Fibroblast of villous mesenchyme (primary cell): ENCODE measurements around the gene CCNT1. TPM values are rescaled to one million over a fixed set of nuclear protein-coding genes. Genes with fewer than 3 reads are reported as not detected.
"Not testable (repeated sequence)": the region's sequence is repeated elsewhere in the genome, so short reads cannot be mapped to it uniquely, and the experiment has no call there.

Source experiments
- DNase-seq: peaks from one replicate; pipeline ENCODE4 v3.0.0-alpha.2; 2010; ENCODE audit warnings: low read depth
- H3K4me3 ChIP-seq: 2 replicates; pipeline ENCODE4 v1.5.1; 2011; ENCODE audit warnings: low read depth, mild to moderate bottlenecking, low read length
- total RNA-seq: library from RNA; depleted of rRNA; stranded (reverse); fragments of >200 nt; gene quantifications from 2 replicates; pipeline ENCODE4 v1.2.3, GENCODE V29; 2012
- TF ChIP-seq, protein P1 (sequence below): IDR thresholded peaks from 2 replicates; pipeline ENCODE4 v1.5.1; 2012; ENCODE audit warnings: low read depth, mild to moderate bottlenecking, low read length; ENCODE audit not compliant: insufficient read depth

CCNT1 gene
- total RNA-seq, 1 donor = 46.6 TPM

DNA sequence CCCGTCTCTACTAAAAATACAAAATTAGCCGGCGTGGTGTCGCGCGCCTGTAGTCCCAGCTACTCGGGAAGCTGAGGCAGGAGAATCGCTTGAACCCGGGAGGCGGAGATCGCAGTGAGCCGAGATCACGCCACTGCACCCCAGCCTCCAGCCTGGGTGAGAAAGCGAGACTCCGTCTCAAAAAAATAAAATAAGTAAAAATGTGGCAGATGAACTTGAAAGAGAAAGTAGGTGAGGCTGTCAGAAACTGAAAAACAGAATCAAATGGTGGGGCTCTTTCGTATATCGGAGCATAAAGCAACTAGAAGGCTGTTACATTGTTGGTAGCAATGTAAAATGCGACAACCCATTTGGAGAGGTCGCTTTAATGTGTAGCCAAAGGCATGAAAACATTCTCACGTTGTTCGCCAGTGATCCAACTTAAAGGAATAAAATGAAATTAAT lies 767 bp upstream of the CCNT1 start:
- TF ChIP-seq, protein P1, sequence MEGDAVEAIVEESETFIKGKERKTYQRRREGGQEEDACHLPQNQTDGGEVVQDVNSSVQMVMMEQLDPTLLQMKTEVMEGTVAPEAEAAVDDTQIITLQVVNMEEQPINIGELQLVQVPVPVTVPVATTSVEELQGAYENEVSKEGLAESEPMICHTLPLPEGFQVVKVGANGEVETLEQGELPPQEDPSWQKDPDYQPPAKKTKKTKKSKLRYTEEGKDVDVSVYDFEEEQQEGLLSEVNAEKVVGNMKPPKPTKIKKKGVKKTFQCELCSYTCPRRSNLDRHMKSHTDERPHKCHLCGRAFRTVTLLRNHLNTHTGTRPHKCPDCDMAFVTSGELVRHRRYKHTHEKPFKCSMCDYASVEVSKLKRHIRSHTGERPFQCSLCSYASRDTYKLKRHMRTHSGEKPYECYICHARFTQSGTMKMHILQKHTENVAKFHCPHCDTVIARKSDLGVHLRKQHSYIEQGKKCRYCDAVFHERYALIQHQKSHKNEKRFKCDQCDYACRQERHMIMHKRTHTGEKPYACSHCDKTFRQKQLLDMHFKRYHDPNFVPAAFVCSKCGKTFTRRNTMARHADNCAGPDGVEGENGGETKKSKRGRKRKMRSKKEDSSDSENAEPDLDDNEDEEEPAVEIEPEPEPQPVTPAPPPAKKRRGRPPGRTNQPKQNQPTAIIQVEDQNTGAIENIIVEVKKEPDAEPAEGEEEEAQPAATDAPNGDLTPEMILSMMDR = no peak
- H3K4me3 ChIP-seq = peak overlapping the region; percentile 77
- DNase-seq = peak; percentile 16

DNA sequence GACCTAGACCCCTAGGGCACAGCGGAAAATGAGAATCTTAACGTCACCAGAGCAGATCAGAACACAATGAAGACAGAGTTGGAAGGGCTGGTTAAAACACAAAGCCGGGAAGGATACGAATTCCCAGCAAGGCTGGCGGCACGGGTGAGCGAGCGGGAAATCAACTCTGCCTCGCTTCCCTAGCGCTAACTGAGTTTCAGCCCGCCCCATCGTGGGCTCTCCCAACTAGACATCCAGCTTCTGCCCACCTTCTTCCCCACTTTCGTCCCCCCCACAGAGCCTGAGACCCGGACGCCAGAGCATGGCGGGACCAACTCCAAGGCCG lies 377 bp downstream of the CCNT1 start:
- TF ChIP-seq, protein P1 = no peak
- H3K4me3 ChIP-seq = peak overlapping the region; percentile 77
- DNase-seq = no peak

DNA sequence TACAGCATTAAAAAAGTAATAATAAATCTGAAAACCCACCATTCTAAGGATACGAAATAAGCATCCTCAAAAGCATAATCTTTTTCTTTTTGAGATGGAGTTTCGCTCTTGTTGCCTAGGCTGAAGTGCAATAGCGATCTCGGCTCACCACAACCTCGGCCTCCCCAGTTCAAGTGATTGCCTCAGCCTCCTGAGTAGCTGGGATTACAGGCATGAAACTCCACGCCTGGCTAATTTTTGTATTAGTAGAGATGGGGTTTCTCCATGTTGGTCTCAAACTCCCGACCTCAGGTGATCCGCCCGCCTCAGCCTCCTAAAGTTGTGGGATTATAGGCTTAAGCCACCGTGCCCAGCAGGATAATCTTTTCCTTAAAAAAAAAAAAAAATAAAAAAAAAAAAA lies 4.3 kb downstream of the CCNT1 start:
- no peak overlapping the region for H3K4me3 ChIP-seq
- no peak for DNase-seq
- TF ChIP-seq, protein P1 = no peak

DNA sequence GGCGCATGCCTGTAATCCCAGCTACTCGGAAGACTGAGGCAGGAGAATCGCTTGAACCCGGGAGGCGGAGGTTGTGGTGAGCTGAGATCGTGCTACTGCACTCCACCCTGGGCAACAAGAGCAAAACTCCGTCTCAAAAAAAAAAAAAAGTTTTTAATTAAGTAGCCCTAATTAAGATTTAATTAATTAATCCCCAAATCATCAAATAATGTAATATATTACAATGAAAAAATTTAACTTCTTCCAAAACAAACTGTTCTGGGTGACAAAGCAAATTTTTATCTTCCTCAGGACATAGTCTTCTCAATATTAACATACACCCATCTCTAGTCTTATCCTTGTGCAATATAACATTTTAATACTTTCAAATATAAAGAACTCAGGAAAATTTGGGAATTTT lies 17.7 kb downstream of the CCNT1 start:
- not testable (repeated sequence) for DNase-seq, H3K4me3 ChIP-seq

DNA sequence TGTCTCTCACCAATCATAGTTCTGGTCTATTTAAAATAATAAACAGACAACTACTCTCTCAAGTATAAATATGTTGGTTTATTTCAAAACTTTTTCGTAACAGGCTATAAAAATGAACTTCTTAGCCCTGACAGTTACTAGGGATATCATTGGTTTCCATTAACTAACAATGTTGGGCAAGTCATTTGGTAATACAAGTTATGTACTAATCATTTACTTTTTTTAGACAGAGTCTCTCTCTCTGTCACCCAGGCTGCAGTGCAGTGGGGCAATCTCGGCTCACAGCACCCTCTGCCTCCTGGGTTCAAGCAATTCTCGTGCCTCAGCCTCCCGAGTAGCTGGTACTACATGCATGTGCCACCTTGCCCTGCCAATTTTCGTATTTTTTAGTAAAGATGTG lies 19.9 kb downstream of the CCNT1 start:
- TF ChIP-seq, protein P1 = no peak
- DNase-seq = no peak
- no peak overlapping the region for H3K4me3 ChIP-seq

DNA sequence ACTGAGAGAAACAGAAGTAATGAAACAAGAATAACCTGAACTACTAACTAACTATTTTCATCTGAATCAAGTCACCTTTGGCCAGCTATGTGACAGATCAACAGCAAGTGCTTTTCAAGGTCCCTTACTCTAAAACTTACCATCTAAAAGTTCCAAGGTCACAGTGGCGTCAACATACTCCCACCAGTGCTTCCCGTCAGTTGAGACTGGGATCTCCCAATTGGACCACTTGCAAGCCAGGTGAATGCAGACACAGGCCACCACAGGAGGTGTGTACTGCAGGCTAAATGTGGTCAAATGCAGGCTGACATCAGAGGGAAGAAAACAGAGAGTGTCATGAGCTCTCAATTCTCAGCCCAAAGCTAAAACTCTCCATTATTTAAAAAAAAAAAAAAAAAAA lies 20.6 kb downstream of the CCNT1 start:
- TF ChIP-seq, protein P1 = no peak
- DNase-seq = no peak
- H3K4me3 ChIP-seq = no peak overlapping the region

DNA sequence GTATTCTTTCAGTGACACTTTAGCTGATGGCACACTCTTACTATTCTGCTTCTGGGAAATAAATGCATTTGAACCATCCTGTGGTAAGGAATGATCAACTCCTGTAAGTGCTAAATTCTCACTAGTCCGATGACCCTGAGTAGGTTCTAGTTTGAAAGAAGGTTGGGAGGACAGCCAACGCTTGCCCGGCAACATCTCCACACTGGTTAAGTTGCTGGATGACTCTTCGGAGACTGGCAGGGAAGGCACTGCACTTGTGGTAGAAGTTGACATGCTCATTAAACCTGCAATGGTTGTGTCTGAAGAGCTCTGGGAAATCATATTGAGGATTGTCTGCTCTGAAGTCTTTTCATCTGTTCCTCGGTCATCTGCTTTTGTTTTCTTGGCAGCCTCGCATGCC lies 22.5 kb downstream of the CCNT1 start:
- TF ChIP-seq, protein P1 = no peak
- DNase-seq = no peak
- no peak overlapping the region for H3K4me3 ChIP-seq
